ENCODE data around the gene TBL1XR1.

GRCh38 chr3:177135841-177136492 is 61.3 kb downstream of the TBL1XR1 start:
- TF ChIP-seq CTCF (conservative IDR thresholded peaks at IDR 0.05; ENCODE audit: low read depth, low read length) (no peak), EZH2 (IDR thresholded peaks at IDR 0.05; ENCODE audit: low read length, unreplicated experiment) (no peak), EZH2phosphoT487 (IDR thresholded peaks at IDR 0.05; ENCODE audit: borderline replicate concordance, low read length) (no peak)

Measured in PC-3 (cell line).